ENCODE data around the gene THAP11.

DNA sequence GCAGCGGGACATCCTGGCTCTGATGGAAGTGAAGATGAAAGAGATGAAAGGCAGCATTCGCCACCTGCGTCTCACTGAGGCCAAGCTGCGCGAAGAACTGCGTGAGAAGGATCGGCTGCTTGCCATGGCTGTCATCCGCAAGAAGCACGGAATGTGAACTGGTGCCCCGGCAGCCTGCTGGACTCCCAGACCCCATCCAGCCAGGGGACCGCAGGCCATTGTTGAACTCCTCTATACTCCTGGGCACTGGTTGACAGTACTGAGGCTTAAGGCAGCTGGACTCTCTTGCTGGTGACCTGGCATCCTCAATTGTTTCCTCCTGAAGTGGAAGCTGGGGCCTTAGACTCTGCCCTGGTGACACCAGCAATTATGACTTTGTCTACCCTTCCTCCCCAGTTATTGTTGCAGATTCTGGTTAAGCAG lies 1.2 kb downstream of the THAP11 start:
- TF ChIP-seq, protein P1, sequence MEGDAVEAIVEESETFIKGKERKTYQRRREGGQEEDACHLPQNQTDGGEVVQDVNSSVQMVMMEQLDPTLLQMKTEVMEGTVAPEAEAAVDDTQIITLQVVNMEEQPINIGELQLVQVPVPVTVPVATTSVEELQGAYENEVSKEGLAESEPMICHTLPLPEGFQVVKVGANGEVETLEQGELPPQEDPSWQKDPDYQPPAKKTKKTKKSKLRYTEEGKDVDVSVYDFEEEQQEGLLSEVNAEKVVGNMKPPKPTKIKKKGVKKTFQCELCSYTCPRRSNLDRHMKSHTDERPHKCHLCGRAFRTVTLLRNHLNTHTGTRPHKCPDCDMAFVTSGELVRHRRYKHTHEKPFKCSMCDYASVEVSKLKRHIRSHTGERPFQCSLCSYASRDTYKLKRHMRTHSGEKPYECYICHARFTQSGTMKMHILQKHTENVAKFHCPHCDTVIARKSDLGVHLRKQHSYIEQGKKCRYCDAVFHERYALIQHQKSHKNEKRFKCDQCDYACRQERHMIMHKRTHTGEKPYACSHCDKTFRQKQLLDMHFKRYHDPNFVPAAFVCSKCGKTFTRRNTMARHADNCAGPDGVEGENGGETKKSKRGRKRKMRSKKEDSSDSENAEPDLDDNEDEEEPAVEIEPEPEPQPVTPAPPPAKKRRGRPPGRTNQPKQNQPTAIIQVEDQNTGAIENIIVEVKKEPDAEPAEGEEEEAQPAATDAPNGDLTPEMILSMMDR (IDR thresholded peaks at IDR 0.05; ENCODE audit: low read length), result no peak
- no peak for TF ChIP-seq EZH2 (IDR thresholded peaks at IDR 0.05; ENCODE audit: borderline replicate concordance, low read length)

All from OCI-LY1 (cell line).